GM19238 (cell line): Measurements from ENCODE around the gene UCP3.

ENCODE experiments used
- DNase-seq: peaks from one replicate; pipeline ENCODE4 v3.0.0; 2011; ENCODE audit warnings: low spot score; ENCODE audit not compliant: insufficient read length

UCP3 gene

GRCh38 chr11:73978576-73979086 is 30.3 kb downstream of the UCP3 start:
- no peak for DNase-seq

- DNase-seq = no peak
Observed at GRCh38 chr11:73977856-73978519, 30.9 kb downstream of the UCP3 start.

- no peak for DNase-seq
Observed at GRCh38 chr11:73976451-73977151, 32.3 kb downstream of the UCP3 start.

GRCh38 chr11:73975479-73975757 is 33.5 kb downstream of the UCP3 start:
- no peak for DNase-seq

- no peak for DNase-seq
Observed at GRCh38 chr11:73974604-73975478, 34.0 kb downstream of the UCP3 start.

- no peak for DNase-seq
Observed at GRCh38 chr11:73972620-73973449, 36.0 kb downstream of the UCP3 start.

GRCh38 chr11:73972187-73972586 is 36.7 kb downstream of the UCP3 start:
- no peak for DNase-seq

GRCh38 chr11:73971175-73971719 is 37.6 kb downstream of the UCP3 start:
- DNase-seq = no peak

GRCh38 chr11:73969991-73970800 is 38.7 kb downstream of the UCP3 start:
- no peak for DNase-seq

- DNase-seq = no peak
Observed at GRCh38 chr11:73969091-73969490, 39.8 kb downstream of the UCP3 start.

GRCh38 chr11:73968356-73968966 is 40.4 kb downstream of the UCP3 start:
- no peak for DNase-seq

- DNase-seq = no peak
Observed at GRCh38 chr11:73965764-73966121, 43.1 kb downstream of the UCP3 start.

GRCh38 chr11:73965076-73965763 is 43.7 kb downstream of the UCP3 start:
- no peak for DNase-seq

- no peak for DNase-seq
Observed at GRCh38 chr11:73963861-73964260, 45.0 kb downstream of the UCP3 start.

- DNase-seq = no peak
Observed at GRCh38 chr11:73962101-73962705, 46.7 kb downstream of the UCP3 start.

GRCh38 chr11:73961321-73961720 is 47.6 kb downstream of the UCP3 start:
- no peak for DNase-seq

- no peak for DNase-seq
Observed at GRCh38 chr11:73958521-73959141, 50.3 kb downstream of the UCP3 start.

- no peak for DNase-seq
Observed at GRCh38 chr11:73957654-73958361, 51.1 kb downstream of the UCP3 start.
